Measurements from ENCODE around the gene CMSS1. TPM values are rescaled to one million over a fixed set of nuclear protein-coding genes. Genes with fewer than 3 reads are reported as not detected.

The CMSS1 gene
- total RNA-seq, 1 donor from 2014 or later: 17.3 TPM

GRCh38 chr3:99919694-99920093 lies 102.0 kb downstream of the CMSS1 start:
- ATAC-seq: no peak

DNA sequence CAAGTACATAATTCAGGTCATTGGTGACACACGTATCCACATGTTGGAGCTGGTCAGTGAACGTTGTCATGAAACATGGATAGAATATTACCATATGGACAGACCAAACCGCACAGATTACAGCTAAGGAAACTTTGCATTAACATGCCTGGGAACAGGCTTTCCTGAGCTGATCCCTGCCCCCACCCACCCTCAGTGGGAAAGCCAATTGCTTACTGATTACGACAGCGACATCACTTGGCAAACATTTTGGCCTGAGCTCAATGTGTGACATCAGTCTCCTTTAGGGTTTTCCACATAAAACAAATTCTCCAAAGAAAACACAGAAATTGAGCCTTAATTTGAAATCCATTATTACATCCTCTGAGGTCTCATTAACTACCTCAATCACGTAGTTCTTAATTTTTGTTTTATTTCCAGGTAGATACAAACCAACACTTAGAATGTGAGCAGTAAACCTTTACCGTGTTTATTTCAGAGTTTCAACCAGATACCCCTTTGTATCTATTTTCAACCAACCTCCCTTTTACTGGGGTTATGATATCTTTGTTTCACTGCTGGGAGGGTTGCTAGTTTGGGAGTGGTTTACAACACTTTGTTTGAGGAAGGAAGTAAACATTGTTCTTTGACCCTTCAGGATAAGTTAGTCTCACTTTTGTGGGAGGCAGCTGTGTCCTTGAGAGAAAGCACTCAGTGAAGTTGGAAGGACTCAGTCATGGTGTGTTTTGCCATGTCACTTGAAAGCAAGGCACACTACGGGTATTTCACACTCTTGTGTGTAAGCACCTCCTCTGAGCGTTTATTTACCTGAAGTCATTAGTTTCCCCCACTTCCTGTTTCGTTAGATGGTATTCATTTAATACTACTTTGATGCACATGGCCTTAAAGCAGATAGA lies 103.1 kb downstream of the CMSS1 start:
- no peaks in the 10 kb centered on the region for H3K27me3 ChIP-seq (ENCODE audit: low read depth)
- TF ChIP-seq, protein P1, sequence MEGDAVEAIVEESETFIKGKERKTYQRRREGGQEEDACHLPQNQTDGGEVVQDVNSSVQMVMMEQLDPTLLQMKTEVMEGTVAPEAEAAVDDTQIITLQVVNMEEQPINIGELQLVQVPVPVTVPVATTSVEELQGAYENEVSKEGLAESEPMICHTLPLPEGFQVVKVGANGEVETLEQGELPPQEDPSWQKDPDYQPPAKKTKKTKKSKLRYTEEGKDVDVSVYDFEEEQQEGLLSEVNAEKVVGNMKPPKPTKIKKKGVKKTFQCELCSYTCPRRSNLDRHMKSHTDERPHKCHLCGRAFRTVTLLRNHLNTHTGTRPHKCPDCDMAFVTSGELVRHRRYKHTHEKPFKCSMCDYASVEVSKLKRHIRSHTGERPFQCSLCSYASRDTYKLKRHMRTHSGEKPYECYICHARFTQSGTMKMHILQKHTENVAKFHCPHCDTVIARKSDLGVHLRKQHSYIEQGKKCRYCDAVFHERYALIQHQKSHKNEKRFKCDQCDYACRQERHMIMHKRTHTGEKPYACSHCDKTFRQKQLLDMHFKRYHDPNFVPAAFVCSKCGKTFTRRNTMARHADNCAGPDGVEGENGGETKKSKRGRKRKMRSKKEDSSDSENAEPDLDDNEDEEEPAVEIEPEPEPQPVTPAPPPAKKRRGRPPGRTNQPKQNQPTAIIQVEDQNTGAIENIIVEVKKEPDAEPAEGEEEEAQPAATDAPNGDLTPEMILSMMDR (IDR thresholded peaks at IDR 0.05): no peak
- no peaks in the 10 kb centered on the region for H3K36me3 ChIP-seq
- H3K4me3 ChIP-seq: no peak overlapping the region
- H3K27ac ChIP-seq: peak overlapping the region; percentile 71
- no peaks in the 10 kb centered on the region for H3K9me3 ChIP-seq
- peaks cover 32% of the 10 kb centered on the region for H3K4me1 ChIP-seq
- ATAC-seq (peak; percentile 91), DNase-seq (peak; percentile 59)
- intact Hi-C loops (cut with DNase I): no loop called here

More at GRCh38 chr3:99919694-99920093, 102.0 kb downstream of the CMSS1 start:
- Histone ChIP-seq H3K27ac (no peak overlapping the region), H3K36me3 (no peaks in the 10 kb centered on the region), H3K27me3 (ENCODE audit: low read depth) (no peaks in the 10 kb centered on the region), H3K9me3 (no peaks in the 10 kb centered on the region), H3K4me3 (no peak overlapping the region), H3K4me1 (peaks cover 28% of the 10 kb centered on the region)
- intact Hi-C loops (cut with DNase I): no loop called here
- TF ChIP-seq, protein P1 (IDR thresholded peaks at IDR 0.05): no peak
- no peak for DNase-seq

DNA sequence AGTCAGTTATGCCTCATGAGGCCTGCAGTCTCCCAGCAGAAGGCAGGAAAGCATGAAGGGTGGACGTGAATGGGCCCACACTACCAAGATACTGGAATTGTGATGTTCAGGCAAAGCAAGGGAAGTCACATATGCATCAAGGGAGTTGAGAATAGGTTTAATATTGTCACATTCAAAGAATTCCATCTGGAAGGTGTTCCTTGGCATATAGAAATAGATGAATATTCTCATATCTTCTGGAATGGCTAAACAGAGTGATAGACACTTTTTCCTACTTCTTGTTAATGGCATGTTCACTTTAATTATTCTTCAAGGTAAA lies 103.7 kb downstream of the CMSS1 start:
- ATAC-seq: no peak
- intact Hi-C loops (cut with DNase I): no loop called here
- H3K27ac ChIP-seq: peak overlapping the region; percentile 71

DNA sequence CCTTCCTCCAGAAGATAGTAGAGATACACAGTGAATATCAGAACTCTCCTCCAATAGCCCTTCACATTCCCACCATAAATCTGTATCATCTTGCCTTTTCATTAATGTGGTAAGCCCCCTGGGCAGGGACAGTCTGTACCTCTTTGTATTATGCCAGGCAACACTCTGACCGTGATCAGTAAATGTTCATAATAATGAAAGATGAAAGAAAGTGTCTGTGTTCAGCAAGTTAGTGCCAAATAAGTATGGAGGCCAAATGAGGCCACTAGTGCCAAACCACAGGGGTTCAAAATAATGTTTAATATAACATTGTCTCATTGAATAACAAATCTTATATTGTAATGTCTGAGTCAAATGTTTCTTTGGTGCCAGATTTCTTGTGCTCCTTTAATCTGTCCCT lies 104.3 kb downstream of the CMSS1 start:
- Histone ChIP-seq H3K27ac (no peak overlapping the region), H3K36me3 (no peaks in the 10 kb centered on the region), H3K27me3 (ENCODE audit: low read depth) (no peaks in the 10 kb centered on the region), H3K4me1 (peaks cover 37% of the 10 kb centered on the region), H3K4me3 (no peak overlapping the region), H3K9me3 (no peaks in the 10 kb centered on the region)
- TF ChIP-seq, protein P1 (IDR thresholded peaks at IDR 0.05): no peak
- DNase-seq (no peak), ATAC-seq (no peak)
- intact Hi-C loops (cut with DNase I): no loop called here

More for the DNA sequence above, 103.7 kb downstream of the CMSS1 start:
- Histone ChIP-seq H3K4me3 (no peak overlapping the region), H3K27me3 (ENCODE audit: low read depth) (no peaks in the 10 kb centered on the region), H3K36me3 (no peaks in the 10 kb centered on the region), H3K4me1 (peaks cover 37% of the 10 kb centered on the region), H3K9me3 (no peaks in the 10 kb centered on the region)
- no peak for DNase-seq
- TF ChIP-seq, protein P1 (IDR thresholded peaks at IDR 0.05): no peak

GRCh38 chr3:99923873-99924272 lies 106.2 kb downstream of the CMSS1 start:
- intact Hi-C loops (cut with DNase I): no loop called here
- no peak for ATAC-seq
- no peaks in the 10 kb centered on the region for H3K36me3 ChIP-seq
- TF ChIP-seq, protein P1 (IDR thresholded peaks at IDR 0.05): no peak
- no peaks in the 10 kb centered on the region for H3K27me3 ChIP-seq (ENCODE audit: low read depth)
- no peak overlapping the region for H3K4me3 ChIP-seq
- DNase-seq: no peak
- H3K27ac ChIP-seq: no peak overlapping the region
- peaks cover 33% of the 10 kb centered on the region for H3K4me1 ChIP-seq
- H3K9me3 ChIP-seq: no peaks in the 10 kb centered on the region

All from lower lobe of right lung (tissue), 2 donors.